ENCODE data around the gene RAB36.

RAB36 gene, protein sequence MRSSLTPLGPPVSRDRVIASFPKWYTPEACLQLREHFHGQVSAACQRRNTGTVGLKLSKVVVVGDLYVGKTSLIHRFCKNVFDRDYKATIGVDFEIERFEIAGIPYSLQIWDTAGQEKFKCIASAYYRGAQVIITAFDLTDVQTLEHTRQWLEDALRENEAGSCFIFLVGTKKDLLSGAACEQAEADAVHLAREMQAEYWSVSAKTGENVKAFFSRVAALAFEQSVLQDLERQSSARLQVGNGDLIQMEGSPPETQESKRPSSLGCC

DNA sequence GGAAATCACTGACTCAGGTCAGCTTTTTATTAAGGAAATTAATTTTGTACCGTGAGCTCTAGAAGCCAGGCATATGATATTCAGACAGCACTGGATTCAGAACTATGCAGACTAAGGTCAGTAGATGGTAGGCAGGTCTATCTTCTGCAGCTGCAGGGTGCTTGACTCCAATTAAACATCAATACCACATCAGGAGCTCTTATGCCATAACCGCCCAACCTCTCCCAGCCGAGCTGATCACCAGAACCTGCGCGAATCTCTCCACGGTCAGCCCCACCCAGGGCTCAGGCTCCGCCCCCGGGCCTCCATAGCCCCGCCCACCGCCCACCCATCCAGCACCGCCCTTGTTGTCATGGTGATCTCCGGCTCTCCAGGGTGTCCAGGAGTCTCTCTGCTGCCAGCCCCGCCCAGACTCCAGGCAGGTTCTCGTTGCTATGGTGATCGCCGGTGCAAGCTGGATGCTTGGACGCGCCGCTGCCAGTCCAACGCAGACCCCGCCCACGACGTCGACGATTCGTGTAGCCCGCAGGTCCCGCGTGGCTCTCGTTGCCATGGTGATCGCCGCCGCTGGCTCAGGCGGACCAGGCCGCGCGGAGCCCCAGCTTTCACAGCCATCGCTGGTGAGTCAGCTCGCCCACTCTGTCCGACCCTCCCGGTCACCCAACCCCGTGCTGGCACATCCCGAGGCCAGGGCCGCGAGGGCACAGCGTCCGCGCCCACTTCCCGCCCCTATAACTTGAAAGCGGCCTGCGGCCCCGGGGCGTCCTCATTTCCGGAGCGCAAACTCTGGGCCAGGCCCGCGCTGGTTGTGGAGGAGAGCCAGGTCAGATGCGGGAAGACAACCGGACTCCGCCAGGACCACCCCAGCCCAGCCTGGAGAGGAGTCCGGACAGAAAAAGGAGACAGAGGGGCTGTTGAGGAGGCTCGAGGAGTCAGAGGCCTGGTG is at the start of gene RAB36:
TSS of gene RAB36 (plus strand) at position 546 of the 946 bp plus-strand sequence. CDS start 1,140 bp downstream, outside the sequence.
- H3K4me3 ChIP-seq (ENCODE audit: control insufficient read depth, low read depth, low read length): peak within 1 kb of the TSS; percentile 81
- TF ChIP-seq, protein P1, sequence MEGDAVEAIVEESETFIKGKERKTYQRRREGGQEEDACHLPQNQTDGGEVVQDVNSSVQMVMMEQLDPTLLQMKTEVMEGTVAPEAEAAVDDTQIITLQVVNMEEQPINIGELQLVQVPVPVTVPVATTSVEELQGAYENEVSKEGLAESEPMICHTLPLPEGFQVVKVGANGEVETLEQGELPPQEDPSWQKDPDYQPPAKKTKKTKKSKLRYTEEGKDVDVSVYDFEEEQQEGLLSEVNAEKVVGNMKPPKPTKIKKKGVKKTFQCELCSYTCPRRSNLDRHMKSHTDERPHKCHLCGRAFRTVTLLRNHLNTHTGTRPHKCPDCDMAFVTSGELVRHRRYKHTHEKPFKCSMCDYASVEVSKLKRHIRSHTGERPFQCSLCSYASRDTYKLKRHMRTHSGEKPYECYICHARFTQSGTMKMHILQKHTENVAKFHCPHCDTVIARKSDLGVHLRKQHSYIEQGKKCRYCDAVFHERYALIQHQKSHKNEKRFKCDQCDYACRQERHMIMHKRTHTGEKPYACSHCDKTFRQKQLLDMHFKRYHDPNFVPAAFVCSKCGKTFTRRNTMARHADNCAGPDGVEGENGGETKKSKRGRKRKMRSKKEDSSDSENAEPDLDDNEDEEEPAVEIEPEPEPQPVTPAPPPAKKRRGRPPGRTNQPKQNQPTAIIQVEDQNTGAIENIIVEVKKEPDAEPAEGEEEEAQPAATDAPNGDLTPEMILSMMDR (IDR thresholded peaks at IDR 0.05; ENCODE audit: control insufficient read depth, insufficient read depth, low read depth, low read length, missing control alignments): no peak
- peak; percentile 93 for DNase-seq (ENCODE audit: low read depth)

DNA sequence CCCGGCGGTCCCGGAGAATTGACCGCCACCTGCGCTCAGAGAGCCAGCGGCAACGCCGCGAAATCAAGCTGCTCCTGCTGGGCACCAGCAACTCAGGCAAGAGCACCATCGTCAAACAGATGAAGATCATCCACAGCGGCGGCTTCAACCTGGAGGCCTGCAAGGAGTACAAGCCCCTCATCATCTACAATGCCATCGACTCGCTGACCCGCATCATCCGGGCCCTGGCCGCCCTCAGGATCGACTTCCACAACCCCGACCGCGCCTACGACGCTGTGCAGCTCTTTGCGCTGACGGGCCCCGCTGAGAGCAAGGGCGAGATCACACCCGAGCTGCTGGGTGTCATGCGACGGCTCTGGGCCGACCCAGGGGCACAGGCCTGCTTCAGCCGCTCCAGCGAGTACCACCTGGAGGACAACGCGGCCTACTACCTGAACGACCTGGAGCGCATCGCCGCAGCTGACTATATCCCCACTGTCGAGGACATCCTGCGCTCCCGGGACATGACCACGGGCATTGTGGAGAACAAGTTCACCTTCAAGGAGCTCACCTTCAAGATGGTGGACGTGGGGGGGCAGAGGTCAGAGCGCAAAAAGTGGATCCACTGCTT is 49.4 kb upstream of the RAB36 start:
- H3K4me3 ChIP-seq (ENCODE audit: control insufficient read depth, low read depth, low read length): no peak overlapping the region
- TF ChIP-seq, protein P1 (IDR thresholded peaks at IDR 0.05; ENCODE audit: control insufficient read depth, insufficient read depth, low read depth, low read length, missing control alignments): no peak
- DNase-seq (ENCODE audit: low read depth): no peak

DNA sequence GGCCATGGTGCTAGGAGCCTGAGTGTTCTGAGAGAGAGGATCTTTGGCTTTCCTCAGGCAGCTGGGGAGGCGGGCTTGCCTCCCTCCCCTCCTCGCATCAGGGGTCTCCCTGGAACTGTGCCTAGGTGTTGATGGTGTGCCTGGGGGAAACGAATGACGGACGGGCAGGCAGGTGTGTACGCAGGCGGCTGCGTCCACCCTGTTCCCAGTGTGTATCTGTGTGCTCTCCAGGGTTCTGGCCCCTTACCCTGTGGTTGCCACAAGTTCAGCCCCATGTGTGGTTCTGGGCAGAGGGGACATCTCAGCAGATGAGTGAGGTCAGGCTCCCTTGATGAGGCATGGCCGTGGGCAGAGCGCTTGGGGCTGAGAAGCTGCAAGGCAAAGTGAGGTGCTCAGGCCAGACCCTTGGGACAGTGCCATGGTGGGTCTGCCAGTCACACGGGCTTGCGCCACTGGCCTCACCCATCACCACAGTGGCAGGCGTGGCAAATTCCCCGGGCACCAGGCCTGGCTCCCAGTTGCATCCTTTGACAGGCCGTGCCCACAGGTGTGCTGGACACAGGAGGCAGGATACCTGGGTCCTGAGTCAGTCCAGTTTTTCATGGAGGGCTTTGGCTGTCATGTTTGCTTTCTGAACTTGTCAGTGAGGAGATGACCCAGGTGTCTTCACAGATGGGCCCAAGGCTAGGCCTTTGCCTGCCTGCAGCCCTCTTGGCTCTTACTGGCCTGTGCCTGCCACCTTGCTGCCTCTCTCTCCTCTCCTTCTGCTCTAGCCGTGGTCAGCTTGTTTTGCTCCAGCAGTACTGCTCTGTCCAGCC is 47.7 kb upstream of the RAB36 start:
- H3K4me3 ChIP-seq (ENCODE audit: control insufficient read depth, low read depth, low read length): no peak overlapping the region
- TF ChIP-seq, protein P1 (IDR thresholded peaks at IDR 0.05; ENCODE audit: control insufficient read depth, insufficient read depth, low read depth, low read length, missing control alignments): no peak
- no peak for DNase-seq (ENCODE audit: low read depth)

DNA sequence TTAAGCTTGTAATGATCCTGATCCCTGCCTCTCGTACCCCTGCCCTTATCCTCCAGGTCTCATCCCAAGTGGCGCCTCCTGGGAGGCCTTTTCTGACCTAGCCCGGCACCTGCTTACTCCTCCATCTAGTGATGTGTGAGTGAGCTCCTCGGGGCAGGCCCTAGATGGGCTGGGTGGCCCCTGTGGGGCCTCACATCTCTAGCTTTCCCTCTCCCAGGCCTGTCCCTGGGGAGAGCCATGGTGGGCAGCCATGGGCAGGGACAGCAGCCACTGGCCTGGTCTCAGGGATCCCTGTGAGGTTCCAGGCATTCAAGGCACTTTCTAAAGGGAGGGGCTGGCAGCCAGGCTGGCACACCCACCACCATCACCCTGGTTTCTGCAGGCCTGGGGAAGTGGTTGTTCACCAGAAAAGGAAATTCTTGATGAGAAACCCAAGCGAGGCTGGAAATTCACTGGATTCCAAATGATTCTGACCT is 47.0 kb upstream of the RAB36 start:
- H3K4me3 ChIP-seq (ENCODE audit: control insufficient read depth, low read depth, low read length): no peak overlapping the region
- TF ChIP-seq, protein P1 (IDR thresholded peaks at IDR 0.05; ENCODE audit: control insufficient read depth, insufficient read depth, low read depth, low read length, missing control alignments): no peak
- DNase-seq (ENCODE audit: low read depth): no peak

DNA sequence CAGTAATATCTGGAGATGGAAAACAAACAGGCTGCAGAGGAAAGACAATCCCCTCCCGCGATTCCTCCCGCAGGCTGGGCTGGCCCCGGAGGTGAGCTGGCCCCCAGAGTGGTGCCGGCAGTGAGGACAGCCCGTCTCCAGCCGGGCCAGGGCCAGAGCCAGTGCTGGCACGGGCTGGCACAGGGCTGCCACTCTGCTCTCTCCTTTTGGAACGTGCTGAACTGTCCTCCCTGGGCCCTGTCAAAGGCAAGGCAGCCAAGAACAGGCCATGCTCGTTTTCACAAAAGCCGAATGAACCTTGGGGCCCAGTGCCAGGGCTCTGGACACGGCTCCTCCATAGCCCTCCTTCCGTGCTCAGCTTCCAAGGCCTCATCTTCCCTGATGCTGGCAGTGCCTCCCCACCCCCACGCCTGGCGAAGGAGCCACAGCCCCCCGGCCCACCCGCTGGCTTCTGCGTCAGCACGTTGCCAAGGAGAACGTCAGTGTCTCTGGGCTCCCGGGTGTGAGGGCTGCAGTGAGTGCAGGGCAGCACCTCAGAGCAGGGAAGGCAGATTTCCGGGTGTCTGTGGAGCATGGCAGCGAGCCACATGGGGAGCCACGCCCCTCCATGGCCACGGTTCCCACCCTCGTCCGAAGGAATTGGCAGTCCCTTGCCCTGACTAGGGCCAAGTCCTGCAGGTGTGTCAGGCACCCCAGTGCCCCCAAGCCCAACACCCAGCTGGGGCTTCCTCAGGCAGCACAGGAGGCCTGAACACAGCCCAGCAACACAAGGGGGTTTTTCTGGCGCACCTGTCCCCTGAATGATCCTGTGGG is 46.4 kb upstream of the RAB36 start:
- H3K4me3 ChIP-seq (ENCODE audit: control insufficient read depth, low read depth, low read length): no peak overlapping the region
- TF ChIP-seq, protein P1 (IDR thresholded peaks at IDR 0.05; ENCODE audit: control insufficient read depth, insufficient read depth, low read depth, low read length, missing control alignments): no peak
- no peak for DNase-seq (ENCODE audit: low read depth)

All from AG09309 (cell line).